T-helper 2 cell treated with Interferon-gamma antibody and Interleukin-4, amounts not matched to agents 5 μg/mL and 100 μg/mL, for 36 hours (primary cell): ENCODE data around the gene PALM.

Experiments
- DNase-seq: peaks from one replicate; pipeline ENCODE4 v3.0.0; 2021; ENCODE audit warnings: low spot score
- H3K27ac Mint-ChIP-seq: one replicate; pipeline ENCODE4 v1.8.0; 2021; ENCODE audit warnings: mild to moderate bottlenecking, mixed read lengths
- H3K27me3 Mint-ChIP-seq: one replicate; pipeline ENCODE4 v1.8.0; 2021; ENCODE audit warnings: low read depth, mixed read lengths
- H3K36me3 Mint-ChIP-seq: one replicate; pipeline ENCODE4 v1.8.0; 2021; ENCODE audit warnings: low read depth, mixed read lengths
- H3K4me1 Mint-ChIP-seq: one replicate; pipeline ENCODE4 v1.8.0; 2021; ENCODE audit warnings: low read depth, mixed read lengths
- H3K4me3 Mint-ChIP-seq: one replicate; pipeline ENCODE4 v1.8.0; 2022; ENCODE audit warnings: mild to moderate bottlenecking, moderate library complexity, mixed read lengths
- H3K9me3 Mint-ChIP-seq: one replicate; pipeline ENCODE4 v1.8.0; 2021; ENCODE audit warnings: mixed read lengths

PALM gene

DNA sequence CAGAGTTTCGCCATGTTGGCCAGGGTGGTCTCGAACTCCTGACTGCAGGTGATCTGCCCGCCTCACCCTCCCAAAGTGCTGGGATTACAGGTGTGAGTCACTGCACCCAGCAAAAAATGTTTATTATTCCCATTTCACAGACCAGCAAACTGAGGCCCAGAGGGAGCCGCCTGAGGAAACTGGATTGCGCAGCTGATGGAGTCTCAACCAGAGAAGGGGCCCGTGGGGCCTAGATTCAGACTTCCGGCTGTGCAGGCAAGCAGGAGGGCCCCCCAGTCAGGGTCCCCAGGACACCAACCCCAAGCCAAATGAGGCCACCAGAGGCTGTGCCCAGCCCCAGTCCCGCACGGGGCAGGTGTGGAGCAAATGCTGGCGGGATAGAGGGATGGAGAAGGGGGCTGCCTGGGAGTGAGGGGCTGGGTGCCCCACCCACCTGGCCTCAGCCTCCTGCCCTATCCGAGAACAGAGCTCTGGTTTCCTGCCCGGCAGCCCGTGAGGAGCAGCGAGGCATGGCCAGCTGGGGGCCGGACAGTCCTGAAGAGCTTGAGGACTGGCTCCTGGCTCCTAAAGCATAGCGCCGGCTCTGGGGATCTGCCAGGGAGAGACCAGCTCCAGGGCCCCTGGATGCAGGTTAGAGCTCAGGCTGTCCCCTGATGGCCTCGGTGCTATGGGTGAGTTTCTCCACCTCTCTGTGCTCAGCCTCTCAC lies 64.1 kb downstream of the PALM start:
- peaks cover 2% of the 10 kb centered on the region for H3K27me3 Mint-ChIP-seq
- no peak overlapping the region for H3K4me3 Mint-ChIP-seq
- no peaks in the 10 kb centered on the region for H3K36me3 Mint-ChIP-seq
- H3K27ac Mint-ChIP-seq, result no peak overlapping the region
- H3K4me1 Mint-ChIP-seq, result peaks cover 3% of the 10 kb centered on the region
- DNase-seq, result no peak
- H3K9me3 Mint-ChIP-seq, result no peaks in the 10 kb centered on the region

DNA sequence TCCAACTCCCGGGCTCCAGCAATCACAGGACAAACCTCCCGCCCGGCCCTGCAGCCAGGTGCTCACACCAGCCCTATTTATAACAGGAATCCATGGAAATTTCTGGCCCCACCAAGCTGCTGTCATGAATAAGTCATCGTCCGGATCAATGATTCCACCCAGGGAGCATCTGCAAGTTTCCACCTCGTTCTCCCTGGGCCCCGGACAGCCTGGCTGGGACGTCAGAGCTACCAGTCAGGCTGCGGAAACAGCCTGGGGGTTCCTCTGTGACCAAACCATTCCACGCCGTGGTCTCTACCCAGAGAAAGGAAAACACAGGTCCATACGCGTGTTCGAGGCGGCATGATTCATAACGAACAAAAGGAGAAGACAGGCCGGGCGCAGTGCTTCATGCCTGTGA lies 67.8 kb downstream of the PALM start:
- Mint-ChIP-seq H3K27ac (no peak overlapping the region), H3K36me3 (no peaks in the 10 kb centered on the region), H3K27me3 (peaks cover 2% of the 10 kb centered on the region), H3K9me3 (no peaks in the 10 kb centered on the region), H3K4me3 (no peak overlapping the region), H3K4me1 (no peaks in the 10 kb centered on the region)
- no peak for DNase-seq

- H3K4me1 Mint-ChIP-seq, result no peaks in the 10 kb centered on the region
- H3K36me3 Mint-ChIP-seq, result no peaks in the 10 kb centered on the region
- DNase-seq, result no peak
- H3K9me3 Mint-ChIP-seq, result no peaks in the 10 kb centered on the region
- H3K4me3 Mint-ChIP-seq, result no peak overlapping the region
- H3K27me3 Mint-ChIP-seq, result no peaks in the 10 kb centered on the region
- no peak overlapping the region for H3K27ac Mint-ChIP-seq
Observed at GRCh38 chr19:778910-779653, 70.3 kb downstream of the PALM start.

DNA sequence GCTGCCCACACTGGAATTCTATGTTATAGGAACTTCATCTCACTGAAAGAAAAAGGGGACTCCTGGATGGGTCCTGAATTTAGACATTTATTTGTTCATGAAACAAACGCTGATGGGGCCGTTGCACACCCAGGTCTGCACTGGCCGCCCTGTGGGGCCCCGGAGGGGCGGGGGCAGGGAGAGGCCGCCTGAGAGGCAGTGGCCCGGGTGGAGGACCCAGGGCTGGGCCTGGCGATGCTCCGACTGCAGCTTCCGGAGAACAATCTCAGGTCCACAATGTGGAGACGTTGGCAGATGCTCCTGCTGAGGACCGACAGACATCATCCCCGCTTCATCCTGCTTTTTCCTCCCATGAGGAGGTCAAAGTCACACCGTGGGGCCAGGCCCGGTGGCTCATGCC lies 72.2 kb downstream of the PALM start:
- Mint-ChIP-seq H3K4me1 (no peaks in the 10 kb centered on the region), H3K27me3 (no peaks in the 10 kb centered on the region), H3K9me3 (no peaks in the 10 kb centered on the region), H3K36me3 (no peaks in the 10 kb centered on the region), H3K4me3 (no peak overlapping the region), H3K27ac (no peak overlapping the region)
- no peak for DNase-seq

GRCh38 chr19:781800-782184 lies 73.1 kb downstream of the PALM start:
- no peak overlapping the region for H3K4me3 Mint-ChIP-seq
- no peaks in the 10 kb centered on the region for H3K4me1 Mint-ChIP-seq
- no peaks in the 10 kb centered on the region for H3K36me3 Mint-ChIP-seq
- no peak for DNase-seq
- H3K27ac Mint-ChIP-seq, result no peak overlapping the region
- H3K9me3 Mint-ChIP-seq, result no peaks in the 10 kb centered on the region
- no peaks in the 10 kb centered on the region for H3K27me3 Mint-ChIP-seq

- no peaks in the 10 kb centered on the region for H3K36me3 Mint-ChIP-seq
- H3K9me3 Mint-ChIP-seq, result no peaks in the 10 kb centered on the region
- no peak for DNase-seq
- no peak overlapping the region for H3K4me3 Mint-ChIP-seq
- no peaks in the 10 kb centered on the region for H3K27me3 Mint-ChIP-seq
- no peaks in the 10 kb centered on the region for H3K4me1 Mint-ChIP-seq
- H3K27ac Mint-ChIP-seq, result no peak overlapping the region
Observed at GRCh38 chr19:782185-782877, 73.6 kb downstream of the PALM start.

DNA sequence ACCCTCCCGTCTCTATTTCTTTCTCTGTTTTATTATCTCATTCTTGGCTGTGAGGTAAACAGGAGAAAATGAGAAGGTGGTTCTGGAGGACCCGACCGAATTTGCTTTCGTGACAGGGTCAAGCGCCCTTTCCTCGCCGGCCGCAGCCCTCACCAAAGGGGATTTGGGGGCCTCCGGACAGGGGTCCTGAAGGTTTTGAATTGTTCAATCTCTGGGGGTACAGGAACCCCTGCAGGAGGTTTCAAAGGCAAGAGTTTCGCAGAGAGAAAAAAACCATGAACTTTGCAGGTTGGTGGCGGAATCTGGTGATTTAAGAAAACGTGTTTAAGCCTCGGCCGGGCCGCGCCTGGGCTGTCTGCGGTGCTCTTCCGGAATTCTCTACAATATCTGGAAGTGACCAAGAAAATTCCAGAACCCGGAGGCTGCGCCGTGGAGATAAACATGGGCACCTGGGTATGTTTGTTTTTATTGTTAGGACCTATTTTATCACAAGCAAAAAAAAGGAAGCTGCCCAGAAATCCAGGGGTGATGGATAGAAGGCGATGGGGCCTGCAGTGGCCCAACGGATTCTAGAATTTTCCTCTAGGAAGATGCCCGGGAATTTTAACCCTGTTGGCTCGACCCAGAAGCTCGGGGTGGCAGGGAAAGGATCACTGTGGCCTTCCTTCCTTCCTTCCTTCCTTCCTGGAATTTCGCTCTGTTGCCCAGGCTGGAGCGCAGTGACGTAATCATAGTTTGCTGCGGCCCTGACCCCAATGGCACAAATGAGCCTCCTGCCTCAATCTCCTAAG lies 74.3 kb downstream of the PALM start:
- Mint-ChIP-seq H3K27me3 (no peaks in the 10 kb centered on the region), H3K9me3 (no peaks in the 10 kb centered on the region), H3K4me1 (no peaks in the 10 kb centered on the region), H3K4me3 (no peak overlapping the region), H3K27ac (no peak overlapping the region), H3K36me3 (no peaks in the 10 kb centered on the region)
- DNase-seq, result no peak

DNA sequence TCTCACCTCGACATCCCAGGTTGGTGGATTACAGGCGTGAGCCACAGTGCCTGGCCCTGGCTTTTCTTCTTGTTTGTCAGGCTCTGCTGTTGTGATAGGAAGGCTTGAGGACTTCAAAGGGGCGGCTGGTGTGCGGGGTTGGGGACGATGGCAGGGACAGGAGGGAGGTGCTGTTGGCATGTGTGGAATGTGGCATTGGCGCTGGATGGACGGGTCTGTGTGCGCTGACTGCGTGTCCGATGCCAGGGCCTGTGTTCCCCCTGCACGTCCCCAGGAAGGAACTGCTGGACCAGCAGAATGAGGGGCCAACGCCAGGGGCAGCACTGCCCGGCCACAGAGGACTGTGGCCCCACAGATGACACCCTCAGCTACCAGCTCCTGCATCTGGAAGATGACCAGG lies 75.8 kb downstream of the PALM start:
- no peaks in the 10 kb centered on the region for H3K9me3 Mint-ChIP-seq
- H3K27me3 Mint-ChIP-seq, result peaks cover 3% of the 10 kb centered on the region
- H3K4me3 Mint-ChIP-seq, result no peak overlapping the region
- H3K4me1 Mint-ChIP-seq, result no peaks in the 10 kb centered on the region
- H3K27ac Mint-ChIP-seq, result no peak overlapping the region
- no peak for DNase-seq
- no peaks in the 10 kb centered on the region for H3K36me3 Mint-ChIP-seq

- Mint-ChIP-seq H3K4me1 (no peaks in the 10 kb centered on the region), H3K27me3 (peaks cover 3% of the 10 kb centered on the region), H3K4me3 (no peak overlapping the region), H3K9me3 (no peaks in the 10 kb centered on the region), H3K36me3 (no peaks in the 10 kb centered on the region), H3K27ac (no peak overlapping the region)
- no peak for DNase-seq
Observed at GRCh38 chr19:787536-787935, 78.8 kb downstream of the PALM start.

DNA sequence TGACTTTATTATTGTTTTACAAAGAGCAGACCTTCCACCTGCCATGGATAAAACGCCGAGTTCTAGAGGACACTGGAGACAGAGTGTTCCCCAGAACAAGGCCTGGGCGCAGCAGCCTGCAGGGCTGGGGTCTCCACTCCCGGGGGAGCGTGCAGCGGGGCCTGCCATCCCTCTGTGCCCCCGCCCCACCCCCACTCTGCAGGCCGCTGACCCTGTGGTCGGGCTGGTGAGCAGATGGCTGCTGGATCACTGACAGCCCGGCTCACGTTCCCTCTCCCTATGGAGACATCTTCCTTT lies 79.9 kb downstream of the PALM start:
- Mint-ChIP-seq H3K36me3 (no peaks in the 10 kb centered on the region), H3K27me3 (peaks cover 3% of the 10 kb centered on the region), H3K4me3 (no peak overlapping the region), H3K27ac (no peak overlapping the region), H3K9me3 (no peaks in the 10 kb centered on the region), H3K4me1 (no peaks in the 10 kb centered on the region)
- no peak for DNase-seq

DNA sequence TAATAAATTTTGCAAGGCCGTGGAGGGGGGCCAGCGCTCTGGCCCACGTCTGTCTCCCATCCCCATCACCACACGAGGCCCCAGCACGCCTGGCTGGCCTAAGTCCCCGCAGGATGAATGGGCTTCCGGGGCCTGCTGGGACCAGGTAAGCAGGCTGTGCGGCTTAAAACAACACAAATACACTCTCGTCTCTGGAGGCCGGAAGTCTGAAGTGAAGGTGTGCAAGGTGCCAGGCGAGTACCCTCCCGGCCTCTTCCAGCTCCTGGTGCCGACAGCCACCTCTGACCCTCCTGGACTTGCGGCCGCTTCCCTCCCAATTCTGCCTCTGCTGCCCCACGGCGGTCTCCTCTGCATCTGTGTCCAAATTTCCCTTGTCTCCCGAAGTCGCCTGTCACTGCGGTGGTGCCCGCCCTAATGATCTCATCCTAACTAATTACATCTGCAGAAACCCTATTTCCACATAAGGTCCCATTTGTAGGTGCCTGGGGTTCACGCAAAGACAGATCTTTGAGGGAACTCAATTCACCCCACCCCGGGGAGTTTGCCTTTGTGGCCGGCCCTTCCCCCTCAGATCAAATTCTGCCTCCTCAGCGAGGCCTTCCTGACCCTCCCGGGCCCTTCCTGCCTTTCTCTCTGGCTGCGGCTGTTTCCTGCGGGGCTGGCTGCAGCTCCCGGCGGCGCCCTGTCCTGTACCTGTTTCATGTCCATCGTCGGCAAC lies 80.4 kb downstream of the PALM start:
- no peaks in the 10 kb centered on the region for H3K36me3 Mint-ChIP-seq
- H3K9me3 Mint-ChIP-seq, result no peaks in the 10 kb centered on the region
- DNase-seq, result no peak
- no peak overlapping the region for H3K4me3 Mint-ChIP-seq
- peaks cover 3% of the 10 kb centered on the region for H3K27me3 Mint-ChIP-seq
- H3K27ac Mint-ChIP-seq, result peak overlapping the region; percentile 50
- no peaks in the 10 kb centered on the region for H3K4me1 Mint-ChIP-seq

- no peak for DNase-seq
- no peak overlapping the region for H3K27ac Mint-ChIP-seq
- no peaks in the 10 kb centered on the region for H3K36me3 Mint-ChIP-seq
- H3K27me3 Mint-ChIP-seq, result peaks cover 3% of the 10 kb centered on the region
- H3K4me1 Mint-ChIP-seq, result no peaks in the 10 kb centered on the region
- no peaks in the 10 kb centered on the region for H3K9me3 Mint-ChIP-seq
- H3K4me3 Mint-ChIP-seq, result no peak overlapping the region
Observed at GRCh38 chr19:789701-790060, 80.9 kb downstream of the PALM start.

DNA sequence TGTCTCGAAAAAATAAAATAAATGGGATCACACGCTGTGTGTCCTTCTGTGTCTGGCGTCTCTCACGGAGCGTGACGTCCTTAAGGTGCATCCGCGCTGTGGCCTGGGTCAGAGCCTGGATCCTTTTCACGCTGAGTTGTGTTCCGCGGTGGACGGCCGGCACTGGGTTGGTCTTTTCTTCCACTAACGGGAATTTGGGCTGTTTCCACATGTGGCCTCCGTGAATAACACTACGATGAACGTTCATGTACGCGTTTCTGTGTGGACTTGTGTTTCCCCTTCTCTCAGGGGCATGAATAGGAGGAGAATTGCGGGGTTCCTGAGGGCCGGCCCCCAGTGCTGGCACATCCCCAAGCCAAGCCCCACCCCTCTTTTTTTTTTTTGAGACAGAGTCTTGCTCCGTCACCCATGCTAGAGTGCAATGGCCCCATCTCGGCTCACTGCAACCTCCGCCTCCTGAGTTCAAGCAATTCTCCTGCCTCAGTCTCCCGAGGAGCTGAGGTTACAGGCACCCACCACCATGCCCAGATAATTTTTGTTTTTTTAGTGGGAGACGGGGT lies 82.4 kb downstream of the PALM start:
- Mint-ChIP-seq H3K36me3 (no peaks in the 10 kb centered on the region), H3K4me1 (no peaks in the 10 kb centered on the region), H3K27ac (no peak overlapping the region), H3K27me3 (peaks cover 3% of the 10 kb centered on the region), H3K4me3 (no peak overlapping the region), H3K9me3 (no peaks in the 10 kb centered on the region)
- DNase-seq, result no peak
